BE2C (cell line): Measurements from ENCODE around the gene LOC128125822.

Source experiments
- DNase-seq: peaks from one replicate; pipeline ENCODE4 v3.0.0-alpha.2; 2020
- H3K27me3 ChIP-seq: fragments of 250-450 bp; sonication (Bioruptor Pico); 2 replicates; pipeline ENCODE4 v1.5.1; 2020; ENCODE audit warnings: mild to moderate bottlenecking
- H3K36me3 ChIP-seq: fragments of 250-450 bp; sonication (Bioruptor Pico); 2 replicates; pipeline ENCODE4 v1.5.1; 2020; ENCODE audit warnings: mild to moderate bottlenecking
- H3K4me1 ChIP-seq: fragments of 250-450 bp; sonication (Bioruptor Pico); 2 replicates; pipeline ENCODE4 v1.5.1; 2020
- H3K4me3 ChIP-seq: 2 replicates; pipeline ENCODE4 v1.5.1; 2011; ENCODE audit warnings: low read depth, low read length
- H3K9me3 ChIP-seq: fragments of 250-450 bp; sonication (Bioruptor Pico); 2 replicates; pipeline ENCODE4 v1.5.1; 2020
- CTCF ChIP-seq: IDR thresholded peaks from 2 replicates; pipeline ENCODE4 v1.5.1; 2012; ENCODE audit warnings: mild to moderate bottlenecking, low read depth, low read length

LOC128125822 gene

GRCh38 chr6:63560801-63561287, 11.4 kb upstream of the LOC128125822 start:
- H3K4me1 ChIP-seq, result no peaks in the 10 kb centered on the region
- no peak for DNase-seq
- H3K4me3 ChIP-seq, result no peak overlapping the region

GRCh38 chr6:63561288-63561687, 11.0 kb upstream of the LOC128125822 start:
- DNase-seq, result no peak
- H3K4me1 ChIP-seq, result no peaks in the 10 kb centered on the region
- no peak overlapping the region for H3K4me3 ChIP-seq
- no peaks in the 10 kb centered on the region for H3K9me3 ChIP-seq
- H3K27me3 ChIP-seq, result no peaks in the 10 kb centered on the region
- H3K36me3 ChIP-seq, result no peaks in the 10 kb centered on the region
- no peak for TF ChIP-seq CTCF

More at GRCh38 chr6:63560801-63561287, 11.4 kb upstream of the LOC128125822 start:
- no peak for TF ChIP-seq CTCF
- Histone ChIP-seq H3K9me3 (no peaks in the 10 kb centered on the region), H3K36me3 (no peaks in the 10 kb centered on the region), H3K27me3 (no peaks in the 10 kb centered on the region)

- no peak for DNase-seq
- Histone ChIP-seq H3K27me3 (no peaks in the 10 kb centered on the region), H3K4me1 (no peaks in the 10 kb centered on the region), H3K36me3 (no peaks in the 10 kb centered on the region), H3K4me3 (no peak overlapping the region), H3K9me3 (no peaks in the 10 kb centered on the region)
- no peak for TF ChIP-seq CTCF
Observed at GRCh38 chr6:63563235-63563634, 9.0 kb upstream of the LOC128125822 start.

GRCh38 chr6:63565058-63565726, 7.1 kb upstream of the LOC128125822 start:
- Histone ChIP-seq H3K4me3 (no peak overlapping the region), H3K4me1 (no peaks in the 10 kb centered on the region), H3K27me3 (no peaks in the 10 kb centered on the region), H3K9me3 (no peaks in the 10 kb centered on the region), H3K36me3 (no peaks in the 10 kb centered on the region)
- TF ChIP-seq CTCF, result no peak
- no peak for DNase-seq

GRCh38 chr6:63565727-63566596, 6.3 kb upstream of the LOC128125822 start:
- H3K4me3 ChIP-seq, result no peak overlapping the region
- H3K9me3 ChIP-seq, result no peaks in the 10 kb centered on the region
- H3K27me3 ChIP-seq, result no peaks in the 10 kb centered on the region
- no peak for TF ChIP-seq CTCF
- no peak for DNase-seq
- no peaks in the 10 kb centered on the region for H3K4me1 ChIP-seq
- H3K36me3 ChIP-seq, result no peaks in the 10 kb centered on the region

- no peak for DNase-seq
- Histone ChIP-seq H3K9me3 (no peaks in the 10 kb centered on the region), H3K4me1 (no peaks in the 10 kb centered on the region), H3K4me3 (no peak overlapping the region), H3K36me3 (0 out of 2 replicates have a peak, but pooled peaks cover 2% of the 10 kb centered on the region), H3K27me3 (no peaks in the 10 kb centered on the region)
- TF ChIP-seq CTCF, result no peak
Observed at GRCh38 chr6:63567966-63568365, 4.3 kb upstream of the LOC128125822 start.
